Tibial nerve (tissue), 4 donors: ENCODE results near the gene NBEA.

ENCODE experiments used
- EP300 ChIP-seq, 2 donors: sonication (generic); formaldehyde crosslinking; IDR thresholded peaks; one replicate each; pipeline ENCODE4 v1.6.1; 2017; ENCODE audit warnings: antibody characterized with exemption in 2 of 2, mild to moderate bottlenecking in 1 of 2
- POLR2A ChIP-seq, 2 donors: fragments of 450-650 bp; IDR thresholded peaks; one replicate each; pipeline ENCODE4 v1.6.1; 2017; ENCODE audit warnings: antibody characterized with exemption in 2 of 2, mild to moderate bottlenecking in 2 of 2, moderate library complexity in 2 of 2
- TF ChIP-seq, protein P1 (sequence below), 5 experiments: fragments of 200-600 bp in 3 of 5; fragments of 450-650 bp in 2 of 5; sonication (generic) in 3 of 5; IDR thresholded peaks; one replicate each; pipeline ENCODE4 v1.5.1; 2016 to 2019; ENCODE audit warnings: antibody characterized with exemption in 5 of 5, mild to moderate bottlenecking in 3 of 5, moderate library complexity in 2 of 5

DNA sequence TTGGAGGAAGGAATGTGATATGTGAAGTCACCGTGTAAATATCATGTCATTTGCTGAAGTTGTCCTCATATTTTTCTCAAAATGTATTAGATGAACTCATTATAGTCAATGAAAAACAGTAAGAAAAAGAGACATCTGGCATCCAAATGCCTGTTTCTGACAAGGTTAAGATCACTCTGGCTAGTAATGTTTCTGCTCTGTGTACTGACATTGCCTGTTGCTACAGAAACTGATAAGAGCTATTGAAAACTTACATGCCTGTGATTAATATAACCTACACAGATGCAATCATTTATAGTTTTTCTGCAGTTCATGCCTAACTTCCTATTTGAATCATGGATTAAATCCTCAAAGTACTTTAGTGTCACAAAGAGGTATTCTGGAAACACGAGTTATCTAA, 249.8 kb downstream of the NBEA start:
- TF ChIP-seq, protein P1, sequence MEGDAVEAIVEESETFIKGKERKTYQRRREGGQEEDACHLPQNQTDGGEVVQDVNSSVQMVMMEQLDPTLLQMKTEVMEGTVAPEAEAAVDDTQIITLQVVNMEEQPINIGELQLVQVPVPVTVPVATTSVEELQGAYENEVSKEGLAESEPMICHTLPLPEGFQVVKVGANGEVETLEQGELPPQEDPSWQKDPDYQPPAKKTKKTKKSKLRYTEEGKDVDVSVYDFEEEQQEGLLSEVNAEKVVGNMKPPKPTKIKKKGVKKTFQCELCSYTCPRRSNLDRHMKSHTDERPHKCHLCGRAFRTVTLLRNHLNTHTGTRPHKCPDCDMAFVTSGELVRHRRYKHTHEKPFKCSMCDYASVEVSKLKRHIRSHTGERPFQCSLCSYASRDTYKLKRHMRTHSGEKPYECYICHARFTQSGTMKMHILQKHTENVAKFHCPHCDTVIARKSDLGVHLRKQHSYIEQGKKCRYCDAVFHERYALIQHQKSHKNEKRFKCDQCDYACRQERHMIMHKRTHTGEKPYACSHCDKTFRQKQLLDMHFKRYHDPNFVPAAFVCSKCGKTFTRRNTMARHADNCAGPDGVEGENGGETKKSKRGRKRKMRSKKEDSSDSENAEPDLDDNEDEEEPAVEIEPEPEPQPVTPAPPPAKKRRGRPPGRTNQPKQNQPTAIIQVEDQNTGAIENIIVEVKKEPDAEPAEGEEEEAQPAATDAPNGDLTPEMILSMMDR (IDR thresholded peaks at IDR 0.05): no peak
- no peak for TF ChIP-seq POLR2A (IDR thresholded peaks at IDR 0.05)
- TF ChIP-seq EP300 (IDR thresholded peaks at IDR 0.05): no peak
